ENCODE data around the gene ACOX2.
A peak's percentile ranks its signal among the peaks of the same experiment; 100 is the strongest.

ACOX2 gene

GRCh38 chr3:58491506-58492402 lies 45.2 kb downstream of the ACOX2 start, which contains the start of gene KCTD6:
Gene KCTD6 (plus strand): TSS chr3:58492096. CDS start chr3:58498756, 6,660 bp downstream.
- peak; percentile 66 for DNase-seq (ENCODE audit: low read depth)
- peak; percentile 75 for TF ChIP-seq CTCF (IDR thresholded peaks at IDR 0.05; ENCODE audit: low read depth, low read length, missing control alignments)
- peak within 1 kb of the TSS; percentile 91 for H3K4me3 ChIP-seq (ENCODE audit: low read depth, low read length)

GRCh38 chr3:58490860-58491501 lies 46.0 kb downstream of the ACOX2 start:
- no peak for DNase-seq (ENCODE audit: low read depth)
- TF ChIP-seq CTCF (IDR thresholded peaks at IDR 0.05; ENCODE audit: low read depth, low read length, missing control alignments): no peak
- H3K4me3 ChIP-seq (ENCODE audit: low read depth, low read length): no peak overlapping the region

- no peak for DNase-seq (ENCODE audit: low read depth)
- TF ChIP-seq CTCF (IDR thresholded peaks at IDR 0.05; ENCODE audit: low read depth, low read length, missing control alignments): no peak
- H3K4me3 ChIP-seq (ENCODE audit: low read depth, low read length): no peak overlapping the region
Observed at GRCh38 chr3:58488967-58489366, 48.0 kb downstream of the ACOX2 start.

GRCh38 chr3:58487140-58487886 lies 49.7 kb downstream of the ACOX2 start:
- no peak for TF ChIP-seq CTCF (IDR thresholded peaks at IDR 0.05; ENCODE audit: low read depth, low read length, missing control alignments)
- no peak for DNase-seq (ENCODE audit: low read depth)
- H3K4me3 ChIP-seq (ENCODE audit: low read depth, low read length): no peak overlapping the region

- no peak overlapping the region for H3K4me3 ChIP-seq (ENCODE audit: low read depth, low read length)
- no peak for DNase-seq (ENCODE audit: low read depth)
- no peak for TF ChIP-seq CTCF (IDR thresholded peaks at IDR 0.05; ENCODE audit: low read depth, low read length, missing control alignments)
Observed at GRCh38 chr3:58485801-58486435, 51.1 kb downstream of the ACOX2 start.

GRCh38 chr3:58484722-58485069 lies 52.3 kb downstream of the ACOX2 start:
- no peak for DNase-seq (ENCODE audit: low read depth)
- no peak overlapping the region for H3K4me3 ChIP-seq (ENCODE audit: low read depth, low read length)
- TF ChIP-seq CTCF (IDR thresholded peaks at IDR 0.05; ENCODE audit: low read depth, low read length, missing control alignments): no peak
